T1000 (cell line): ENCODE data around the gene BCAP29.

ENCODE experiments used
- DNase-seq: peaks from one replicate; lab custom pipeline; 2025; ENCODE audit warnings: mixed read lengths; lab: John Stamatoyannopoulos, UW

BCAP29 gene

GRCh38 chr7:107581387-107582013 lies 1.5 kb downstream of the BCAP29 start:
- no peak for DNase-seq

- no peak for DNase-seq
These were observed 2.8 kb downstream of the BCAP29 start for GRCh38 chr7:107582875-107583274.

GRCh38 chr7:107584716-107585115 lies 4.7 kb downstream of the BCAP29 start:
- no peak for DNase-seq

- DNase-seq, result no peak
These were observed 8.6 kb downstream of the BCAP29 start for GRCh38 chr7:107588529-107589130.

- DNase-seq, result no peak
These were observed 11.4 kb downstream of the BCAP29 start for GRCh38 chr7:107591421-107591820.

- no peak for DNase-seq
These were observed 12.4 kb downstream of the BCAP29 start for GRCh38 chr7:107592361-107593024.

GRCh38 chr7:107593025-107593410 lies 13.0 kb downstream of the BCAP29 start:
- no peak for DNase-seq

GRCh38 chr7:107594961-107595737 lies 15.1 kb downstream of the BCAP29 start:
- no peak for DNase-seq

GRCh38 chr7:107596881-107597581 lies 17.0 kb downstream of the BCAP29 start:
- no peak for DNase-seq

GRCh38 chr7:107597582-107597916 lies 17.5 kb downstream of the BCAP29 start:
- no peak for DNase-seq

GRCh38 chr7:107597953-107598352 lies 17.9 kb downstream of the BCAP29 start:
- DNase-seq, result no peak

GRCh38 chr7:107599262-107599661 lies 19.2 kb downstream of the BCAP29 start:
- DNase-seq, result no peak

- no peak for DNase-seq
These were observed 20.8 kb downstream of the BCAP29 start for GRCh38 chr7:107600816-107601215.

- no peak for DNase-seq
These were observed 25.3 kb downstream of the BCAP29 start for GRCh38 chr7:107605218-107605815.

GRCh38 chr7:107606303-107606702 lies 26.3 kb downstream of the BCAP29 start:
- DNase-seq, result no peak

GRCh38 chr7:107609811-107610261 lies 29.8 kb downstream of the BCAP29 start:
- DNase-seq, result no peak

GRCh38 chr7:107610323-107610722 lies 30.3 kb downstream of the BCAP29 start:
- no peak for DNase-seq

GRCh38 chr7:107613439-107613838 lies 33.4 kb downstream of the BCAP29 start:
- DNase-seq, result no peak

- no peak for DNase-seq
These were observed 33.9 kb downstream of the BCAP29 start for GRCh38 chr7:107613948-107614347.

- DNase-seq, result no peak
These were observed 34.4 kb downstream of the BCAP29 start for GRCh38 chr7:107614425-107614824.

- no peak for DNase-seq
These were observed 36.0 kb downstream of the BCAP29 start for GRCh38 chr7:107615910-107616680.
